22Rv1 (cell line): ENCODE data around the gene DENND4A.

Experiments
- ZFX ChIP-seq: fragments of 450-650 bp; IDR thresholded peaks from 2 replicates; pipeline ENCODE4 v1.6.1; 2017; ENCODE audit warnings: antibody characterized with exemption, borderline replicate concordance
- TF ChIP-seq, protein P1 (sequence below): fragments of 450-650 bp; IDR thresholded peaks from 2 replicates; pipeline ENCODE4 v1.5.1; 2017; ENCODE audit warnings: mild to moderate bottlenecking

DNA sequence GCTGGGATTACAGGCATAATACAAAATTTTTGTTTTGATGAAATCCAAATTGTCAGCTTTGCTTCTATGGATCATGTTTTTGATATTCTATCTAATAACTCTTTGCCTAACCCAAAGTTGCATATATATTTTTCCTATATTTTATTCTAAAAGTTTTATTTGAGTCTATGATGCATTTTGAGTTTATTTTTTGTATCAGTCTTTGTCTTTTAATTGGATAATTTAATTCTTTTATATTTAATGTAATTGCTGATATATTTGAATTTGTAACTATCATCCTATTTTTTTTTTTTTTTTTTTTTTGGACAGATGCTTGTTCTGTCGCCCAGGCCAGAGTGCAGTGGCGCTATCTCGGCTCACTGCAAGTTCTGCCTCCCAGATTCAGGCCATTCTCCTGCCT, 19.7 kb upstream of the DENND4A start:
- TF ChIP-seq, protein P1, sequence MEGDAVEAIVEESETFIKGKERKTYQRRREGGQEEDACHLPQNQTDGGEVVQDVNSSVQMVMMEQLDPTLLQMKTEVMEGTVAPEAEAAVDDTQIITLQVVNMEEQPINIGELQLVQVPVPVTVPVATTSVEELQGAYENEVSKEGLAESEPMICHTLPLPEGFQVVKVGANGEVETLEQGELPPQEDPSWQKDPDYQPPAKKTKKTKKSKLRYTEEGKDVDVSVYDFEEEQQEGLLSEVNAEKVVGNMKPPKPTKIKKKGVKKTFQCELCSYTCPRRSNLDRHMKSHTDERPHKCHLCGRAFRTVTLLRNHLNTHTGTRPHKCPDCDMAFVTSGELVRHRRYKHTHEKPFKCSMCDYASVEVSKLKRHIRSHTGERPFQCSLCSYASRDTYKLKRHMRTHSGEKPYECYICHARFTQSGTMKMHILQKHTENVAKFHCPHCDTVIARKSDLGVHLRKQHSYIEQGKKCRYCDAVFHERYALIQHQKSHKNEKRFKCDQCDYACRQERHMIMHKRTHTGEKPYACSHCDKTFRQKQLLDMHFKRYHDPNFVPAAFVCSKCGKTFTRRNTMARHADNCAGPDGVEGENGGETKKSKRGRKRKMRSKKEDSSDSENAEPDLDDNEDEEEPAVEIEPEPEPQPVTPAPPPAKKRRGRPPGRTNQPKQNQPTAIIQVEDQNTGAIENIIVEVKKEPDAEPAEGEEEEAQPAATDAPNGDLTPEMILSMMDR, result no peak
- no peak for TF ChIP-seq ZFX
